ENCODE measurements around the gene NUCKS1. TPM values are rescaled to one million over a fixed set of nuclear protein-coding genes. Genes with fewer than 3 reads are reported as not detected.
A peak's percentile ranks its signal among the peaks of the same experiment; 100 is the strongest.

The NUCKS1 gene
- total and polyA plus RNA-seq, 2 of the 8 experiments (the other 6 are each of a cell fraction or from before 2014, with no cell fraction given): 126 to 461 TPM

DNA sequence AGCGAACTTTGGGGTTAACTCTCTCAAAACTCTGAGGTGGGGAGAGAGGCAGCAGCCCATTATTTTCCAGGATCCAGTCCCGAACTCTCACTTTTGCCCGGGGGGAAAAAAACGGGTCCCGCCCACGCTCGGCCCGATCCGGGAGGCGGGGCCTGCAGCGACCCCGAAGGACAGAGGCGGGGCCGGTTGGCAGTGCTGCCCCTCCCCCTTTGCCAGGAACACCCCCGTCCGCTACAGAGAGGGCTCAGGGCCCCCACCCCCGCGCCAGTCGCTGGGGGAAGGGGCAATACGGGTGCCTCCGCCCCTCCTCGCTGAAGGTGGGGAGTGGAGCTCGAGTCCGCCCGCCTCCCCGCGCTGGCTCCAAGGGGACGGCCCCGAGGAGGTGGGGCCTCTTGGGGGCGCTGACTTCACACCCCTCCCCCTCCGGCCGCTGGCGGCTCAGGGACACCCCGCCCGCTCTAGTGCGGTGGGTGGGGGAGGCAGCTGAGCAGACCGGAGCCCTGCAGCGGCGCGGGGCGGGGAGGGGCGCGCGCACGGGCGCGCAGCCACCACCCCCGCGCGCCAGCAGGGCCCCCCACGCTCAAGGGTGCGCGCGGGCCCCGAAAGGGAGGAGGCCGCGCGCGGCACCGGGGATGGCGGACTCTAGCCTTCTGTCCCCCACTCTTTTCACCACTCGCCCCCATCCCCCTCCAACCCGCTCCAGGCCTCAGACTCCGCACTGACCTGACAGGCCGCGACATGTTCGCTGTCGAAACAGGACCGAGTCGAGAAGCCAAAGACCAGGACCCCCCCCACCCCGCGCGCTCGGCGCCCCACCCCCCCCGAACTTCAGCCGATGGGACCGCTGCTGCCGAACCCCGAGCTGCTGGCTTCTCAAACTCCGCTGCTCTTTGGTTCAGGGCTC is 496 bp downstream of the NUCKS1 start (continued):
- TF ChIP-seq, protein P1, sequence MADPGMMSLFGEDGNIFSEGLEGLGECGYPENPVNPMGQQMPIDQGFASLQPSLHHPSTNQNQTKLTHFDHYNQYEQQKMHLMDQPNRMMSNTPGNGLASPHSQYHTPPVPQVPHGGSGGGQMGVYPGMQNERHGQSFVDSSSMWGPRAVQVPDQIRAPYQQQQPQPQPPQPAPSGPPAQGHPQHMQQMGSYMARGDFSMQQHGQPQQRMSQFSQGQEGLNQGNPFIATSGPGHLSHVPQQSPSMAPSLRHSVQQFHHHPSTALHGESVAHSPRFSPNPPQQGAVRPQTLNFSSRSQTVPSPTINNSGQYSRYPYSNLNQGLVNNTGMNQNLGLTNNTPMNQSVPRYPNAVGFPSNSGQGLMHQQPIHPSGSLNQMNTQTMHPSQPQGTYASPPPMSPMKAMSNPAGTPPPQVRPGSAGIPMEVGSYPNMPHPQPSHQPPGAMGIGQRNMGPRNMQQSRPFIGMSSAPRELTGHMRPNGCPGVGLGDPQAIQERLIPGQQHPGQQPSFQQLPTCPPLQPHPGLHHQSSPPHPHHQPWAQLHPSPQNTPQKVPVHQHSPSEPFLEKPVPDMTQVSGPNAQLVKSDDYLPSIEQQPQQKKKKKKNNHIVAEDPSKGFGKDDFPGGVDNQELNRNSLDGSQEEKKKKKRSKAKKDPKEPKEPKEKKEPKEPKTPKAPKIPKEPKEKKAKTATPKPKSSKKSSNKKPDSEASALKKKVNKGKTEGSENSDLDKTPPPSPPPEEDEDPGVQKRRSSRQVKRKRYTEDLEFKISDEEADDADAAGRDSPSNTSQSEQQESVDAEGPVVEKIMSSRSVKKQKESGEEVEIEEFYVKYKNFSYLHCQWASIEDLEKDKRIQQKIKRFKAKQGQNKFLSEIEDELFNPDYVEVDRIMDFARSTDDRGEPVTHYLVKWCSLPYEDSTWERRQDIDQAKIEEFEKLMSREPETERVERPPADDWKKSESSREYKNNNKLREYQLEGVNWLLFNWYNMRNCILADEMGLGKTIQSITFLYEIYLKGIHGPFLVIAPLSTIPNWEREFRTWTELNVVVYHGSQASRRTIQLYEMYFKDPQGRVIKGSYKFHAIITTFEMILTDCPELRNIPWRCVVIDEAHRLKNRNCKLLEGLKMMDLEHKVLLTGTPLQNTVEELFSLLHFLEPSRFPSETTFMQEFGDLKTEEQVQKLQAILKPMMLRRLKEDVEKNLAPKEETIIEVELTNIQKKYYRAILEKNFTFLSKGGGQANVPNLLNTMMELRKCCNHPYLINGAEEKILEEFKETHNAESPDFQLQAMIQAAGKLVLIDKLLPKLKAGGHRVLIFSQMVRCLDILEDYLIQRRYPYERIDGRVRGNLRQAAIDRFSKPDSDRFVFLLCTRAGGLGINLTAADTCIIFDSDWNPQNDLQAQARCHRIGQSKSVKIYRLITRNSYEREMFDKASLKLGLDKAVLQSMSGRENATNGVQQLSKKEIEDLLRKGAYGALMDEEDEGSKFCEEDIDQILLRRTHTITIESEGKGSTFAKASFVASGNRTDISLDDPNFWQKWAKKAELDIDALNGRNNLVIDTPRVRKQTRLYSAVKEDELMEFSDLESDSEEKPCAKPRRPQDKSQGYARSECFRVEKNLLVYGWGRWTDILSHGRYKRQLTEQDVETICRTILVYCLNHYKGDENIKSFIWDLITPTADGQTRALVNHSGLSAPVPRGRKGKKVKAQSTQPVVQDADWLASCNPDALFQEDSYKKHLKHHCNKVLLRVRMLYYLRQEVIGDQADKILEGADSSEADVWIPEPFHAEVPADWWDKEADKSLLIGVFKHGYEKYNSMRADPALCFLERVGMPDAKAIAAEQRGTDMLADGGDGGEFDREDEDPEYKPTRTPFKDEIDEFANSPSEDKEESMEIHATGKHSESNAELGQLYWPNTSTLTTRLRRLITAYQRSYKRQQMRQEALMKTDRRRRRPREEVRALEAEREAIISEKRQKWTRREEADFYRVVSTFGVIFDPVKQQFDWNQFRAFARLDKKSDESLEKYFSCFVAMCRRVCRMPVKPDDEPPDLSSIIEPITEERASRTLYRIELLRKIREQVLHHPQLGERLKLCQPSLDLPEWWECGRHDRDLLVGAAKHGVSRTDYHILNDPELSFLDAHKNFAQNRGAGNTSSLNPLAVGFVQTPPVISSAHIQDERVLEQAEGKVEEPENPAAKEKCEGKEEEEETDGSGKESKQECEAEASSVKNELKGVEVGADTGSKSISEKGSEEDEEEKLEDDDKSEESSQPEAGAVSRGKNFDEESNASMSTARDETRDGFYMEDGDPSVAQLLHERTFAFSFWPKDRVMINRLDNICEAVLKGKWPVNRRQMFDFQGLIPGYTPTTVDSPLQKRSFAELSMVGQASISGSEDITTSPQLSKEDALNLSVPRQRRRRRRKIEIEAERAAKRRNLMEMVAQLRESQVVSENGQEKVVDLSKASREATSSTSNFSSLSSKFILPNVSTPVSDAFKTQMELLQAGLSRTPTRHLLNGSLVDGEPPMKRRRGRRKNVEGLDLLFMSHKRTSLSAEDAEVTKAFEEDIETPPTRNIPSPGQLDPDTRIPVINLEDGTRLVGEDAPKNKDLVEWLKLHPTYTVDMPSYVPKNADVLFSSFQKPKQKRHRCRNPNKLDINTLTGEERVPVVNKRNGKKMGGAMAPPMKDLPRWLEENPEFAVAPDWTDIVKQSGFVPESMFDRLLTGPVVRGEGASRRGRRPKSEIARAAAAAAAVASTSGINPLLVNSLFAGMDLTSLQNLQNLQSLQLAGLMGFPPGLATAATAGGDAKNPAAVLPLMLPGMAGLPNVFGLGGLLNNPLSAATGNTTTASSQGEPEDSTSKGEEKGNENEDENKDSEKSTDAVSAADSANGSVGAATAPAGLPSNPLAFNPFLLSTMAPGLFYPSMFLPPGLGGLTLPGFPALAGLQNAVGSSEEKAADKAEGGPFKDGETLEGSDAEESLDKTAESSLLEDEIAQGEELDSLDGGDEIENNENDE (IDR thresholded peaks at IDR 0.05; ENCODE audit: insufficient replicate concordance, low read length): no peak
- TF ChIP-seq CBX5 (IDR thresholded peaks at IDR 0.05; ENCODE audit: low read depth, low read length) (no peak), SIX5 (IDR thresholded peaks at IDR 0.05; ENCODE audit: low read depth, low read length) (no peak), EZH2 (IDR thresholded peaks at IDR 0.05; ENCODE audit: low read depth, low read length, severe bottlenecking) (no peak), BCL11A (IDR thresholded peaks at IDR 0.05; ENCODE audit: low read depth in 2 of 2, low read length in 2 of 2) (no peak), TEAD4 (IDR thresholded peaks at IDR 0.05; ENCODE audit: low read depth, low read length) (no peak), POLR2AphosphoS5 (IDR thresholded peaks at IDR 0.05; ENCODE audit: low read depth, low read length) (peak; percentile 51)
- TF ChIP-seq, protein P2, sequence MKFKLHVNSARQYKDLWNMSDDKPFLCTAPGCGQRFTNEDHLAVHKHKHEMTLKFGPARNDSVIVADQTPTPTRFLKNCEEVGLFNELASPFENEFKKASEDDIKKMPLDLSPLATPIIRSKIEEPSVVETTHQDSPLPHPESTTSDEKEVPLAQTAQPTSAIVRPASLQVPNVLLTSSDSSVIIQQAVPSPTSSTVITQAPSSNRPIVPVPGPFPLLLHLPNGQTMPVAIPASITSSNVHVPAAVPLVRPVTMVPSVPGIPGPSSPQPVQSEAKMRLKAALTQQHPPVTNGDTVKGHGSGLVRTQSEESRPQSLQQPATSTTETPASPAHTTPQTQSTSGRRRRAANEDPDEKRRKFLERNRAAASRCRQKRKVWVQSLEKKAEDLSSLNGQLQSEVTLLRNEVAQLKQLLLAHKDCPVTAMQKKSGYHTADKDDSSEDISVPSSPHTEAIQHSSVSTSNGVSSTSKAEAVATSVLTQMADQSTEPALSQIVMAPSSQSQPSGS (IDR thresholded peaks at IDR 0.05; ENCODE audit: low read length): no peak

Data from H1 (cell line).